GM18858 (cell line): ENCODE measurements around the gene KCNAB3.

ENCODE experiments used
- ATAC-seq: cut with Tn5 transposase; IDR thresholded peaks from one replicate; pipeline ENCODE4 v1.9.1; 2021; ENCODE audit not compliant: unreplicated experiment

The KCNAB3 gene

GRCh38 chr17:7881276-7882054 lies 48.2 kb downstream of the KCNAB3 start:
- no peak for ATAC-seq

- no peak for ATAC-seq
Observed at GRCh38 chr17:7880076-7880868, 49.4 kb downstream of the KCNAB3 start.

- ATAC-seq: no peak
Observed at GRCh38 chr17:7878234-7878633, 51.4 kb downstream of the KCNAB3 start.

- no peak for ATAC-seq
Observed at GRCh38 chr17:7875804-7876370, 53.8 kb downstream of the KCNAB3 start.

- no peak for ATAC-seq
Observed at GRCh38 chr17:7873051-7873450, 56.6 kb downstream of the KCNAB3 start.
